Measurements from ENCODE around the gene PFDN1.
A peak's percentile ranks its signal among the peaks of the same experiment; 100 is the strongest.

PFDN1 gene

DNA sequence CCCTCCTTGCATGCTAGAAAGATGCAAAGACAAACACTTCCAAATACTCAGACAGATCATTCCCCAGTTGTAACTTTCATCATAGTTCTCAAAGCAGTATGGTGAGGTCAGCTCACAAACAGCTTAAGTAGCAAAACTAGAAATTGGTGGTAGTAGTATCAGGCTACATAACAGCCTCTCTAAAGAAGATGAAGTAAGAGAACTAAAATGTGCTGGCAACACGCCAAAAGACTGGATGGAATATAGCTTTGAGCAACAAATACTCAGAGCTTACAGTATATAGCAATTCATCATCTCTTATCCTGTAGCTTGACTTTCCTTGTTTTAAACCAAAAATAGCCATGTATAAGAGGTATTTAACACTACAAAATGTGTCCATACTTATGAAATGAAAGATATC lies 7.5 kb downstream of the PFDN1 start:
- DNase-seq: peak; percentile 19

DNA sequence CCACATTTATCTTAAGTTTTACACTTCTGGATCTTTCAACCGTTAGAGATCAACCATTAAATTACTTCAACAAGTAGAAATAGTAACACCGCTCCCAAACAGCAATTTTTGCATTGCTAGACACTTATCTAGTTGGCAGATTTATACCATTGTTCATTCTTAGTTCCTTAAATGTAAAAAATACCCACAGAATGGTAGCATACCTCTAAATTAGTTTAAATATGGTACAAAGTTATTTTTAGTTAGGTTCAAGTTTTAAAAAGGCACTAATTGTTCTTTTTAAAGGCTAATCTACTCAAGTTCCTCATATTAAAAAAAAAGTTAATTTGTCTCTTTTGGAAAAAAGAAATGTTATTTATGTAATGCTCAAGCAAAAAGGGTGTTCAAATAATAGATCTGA lies 8.1 kb downstream of the PFDN1 start:
- DNase-seq: no peak

DNA sequence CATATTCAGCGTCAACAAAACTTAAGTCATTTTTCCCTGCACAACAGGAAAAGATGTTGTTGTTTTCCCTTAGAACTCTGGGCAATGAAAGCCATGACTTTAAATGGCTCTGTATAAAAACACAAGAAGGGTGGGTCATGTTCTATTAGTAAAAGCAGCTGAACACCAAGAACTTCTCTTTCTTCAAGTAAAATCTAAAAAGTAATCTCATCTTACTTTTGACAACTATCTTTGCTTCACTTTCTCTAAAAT lies 9.1 kb downstream of the PFDN1 start:
- no peak for DNase-seq

DNA sequence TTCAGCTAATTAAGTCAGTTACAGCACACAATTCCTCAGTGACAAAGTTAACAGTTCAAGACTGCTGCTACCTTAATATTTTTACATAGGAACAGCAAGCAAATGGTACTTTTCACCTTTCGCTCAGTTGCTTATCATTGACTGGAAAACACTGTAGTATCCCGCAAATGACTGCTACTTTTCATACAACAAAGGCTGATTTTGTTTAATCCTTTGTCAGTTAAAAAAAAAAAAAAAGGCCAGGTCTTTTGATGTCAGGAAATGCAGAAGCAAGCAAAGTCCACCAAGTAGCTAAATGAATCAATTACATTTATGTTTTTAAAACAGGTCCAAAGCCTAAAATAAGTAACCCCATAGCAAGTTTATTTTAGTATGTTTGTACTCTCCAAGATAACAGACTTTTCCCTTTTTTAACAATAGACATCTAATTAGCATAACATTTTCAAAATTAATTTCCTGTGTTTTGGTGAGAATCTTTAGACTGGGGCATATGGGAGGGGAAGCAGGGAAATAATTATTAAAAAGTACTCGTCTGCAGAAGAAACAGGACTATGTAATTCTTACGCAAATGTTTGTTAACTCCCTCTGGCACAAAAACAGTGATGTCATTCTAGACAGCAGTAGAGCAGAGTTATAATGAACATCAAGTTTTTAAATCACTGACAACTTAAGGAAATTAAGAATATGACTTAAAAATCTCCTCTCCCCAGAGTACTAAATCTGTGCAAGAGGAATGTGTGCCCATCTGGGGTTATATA lies 9.6 kb downstream of the PFDN1 start:
- DNase-seq: peak; percentile 45

DNA sequence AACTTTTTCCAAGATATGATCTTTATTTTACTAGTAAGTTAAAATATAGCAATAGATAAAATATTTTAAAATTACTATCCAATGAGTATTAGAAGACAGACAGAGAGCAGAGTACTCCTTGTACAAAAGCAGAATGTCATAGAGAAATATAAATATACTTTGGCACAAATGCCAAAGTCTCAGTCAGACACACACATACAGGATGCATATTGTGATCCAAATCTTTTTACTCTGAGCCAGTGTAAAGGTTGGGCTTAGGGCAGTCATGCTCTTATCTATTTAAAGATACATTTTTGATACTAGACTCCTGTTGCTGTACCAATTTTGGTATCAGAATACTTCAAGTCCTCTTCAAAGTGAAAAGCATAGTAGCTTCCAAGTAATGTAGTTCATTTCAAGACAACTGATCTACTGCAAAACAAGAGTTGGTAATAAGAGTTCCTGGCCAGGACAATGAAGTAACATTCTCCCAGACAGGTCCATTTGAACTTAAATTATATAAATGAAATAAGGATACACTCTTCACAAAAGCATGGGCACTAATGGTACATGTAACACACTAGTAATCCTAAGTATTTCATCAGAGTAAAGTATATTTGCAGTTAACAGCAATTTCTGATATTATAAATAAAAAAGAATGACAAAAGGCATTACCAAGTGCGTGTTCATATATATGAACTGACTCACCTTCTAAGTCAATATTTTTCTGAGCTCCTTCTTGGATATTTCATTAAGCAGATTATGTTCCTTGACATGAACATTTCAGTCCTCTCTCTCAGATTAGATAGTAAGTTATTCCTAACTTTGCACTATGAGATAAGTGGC lies 10.5 kb downstream of the PFDN1 start:
- DNase-seq: no peak

DNA sequence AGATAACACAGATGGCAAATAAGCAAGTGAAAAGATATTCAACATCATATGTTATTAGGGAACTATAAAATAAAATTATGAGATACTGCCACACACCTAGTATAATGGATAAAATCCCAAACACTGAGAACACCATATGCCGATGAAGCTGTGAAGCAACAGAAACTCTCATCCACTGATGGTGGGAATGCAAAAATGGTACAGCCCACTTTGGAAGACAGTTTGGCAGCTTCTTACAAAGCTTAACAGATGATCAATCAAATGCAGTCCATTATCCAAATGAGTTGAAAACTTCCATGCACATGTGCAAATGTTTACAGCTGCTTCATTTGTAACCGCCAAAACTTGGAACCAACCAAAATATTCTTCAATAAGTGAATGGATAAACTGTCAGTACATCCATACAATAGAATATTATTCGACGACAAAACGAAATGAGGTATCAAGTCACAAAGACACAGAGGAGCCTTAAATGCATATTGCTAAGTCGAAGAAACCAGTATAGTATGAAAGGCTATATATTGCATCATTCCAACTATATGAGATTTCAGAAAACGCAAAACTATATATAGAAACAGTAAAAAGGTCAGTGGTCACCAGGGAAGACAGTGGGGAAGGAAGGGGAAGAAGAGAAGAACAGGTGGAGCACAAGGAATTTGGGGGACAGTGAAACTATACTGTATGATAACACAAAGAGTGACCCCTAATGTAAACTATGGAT lies 14.9 kb downstream of the PFDN1 start:
- no peak for DNase-seq

DNA sequence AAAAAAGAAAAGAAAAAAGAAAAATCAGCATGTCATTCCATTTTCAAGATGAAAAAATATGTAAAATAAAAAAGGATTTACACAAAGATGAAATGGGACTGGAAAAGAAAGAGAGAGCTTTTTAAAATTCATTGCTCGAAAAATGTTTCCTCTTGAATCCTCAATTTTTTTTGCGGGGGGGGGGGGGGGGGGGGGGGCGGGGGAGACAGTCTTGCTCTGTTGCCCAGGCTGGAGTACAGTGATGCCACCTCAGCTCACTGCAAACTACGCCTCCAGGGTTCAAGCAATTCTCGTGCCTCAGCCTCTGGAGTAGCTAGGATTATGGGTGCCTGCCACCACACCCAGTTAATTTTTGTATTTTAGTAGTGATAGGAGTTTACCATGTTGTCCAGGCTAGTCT lies 16.5 kb downstream of the PFDN1 start:
- no peak for DNase-seq

DNA sequence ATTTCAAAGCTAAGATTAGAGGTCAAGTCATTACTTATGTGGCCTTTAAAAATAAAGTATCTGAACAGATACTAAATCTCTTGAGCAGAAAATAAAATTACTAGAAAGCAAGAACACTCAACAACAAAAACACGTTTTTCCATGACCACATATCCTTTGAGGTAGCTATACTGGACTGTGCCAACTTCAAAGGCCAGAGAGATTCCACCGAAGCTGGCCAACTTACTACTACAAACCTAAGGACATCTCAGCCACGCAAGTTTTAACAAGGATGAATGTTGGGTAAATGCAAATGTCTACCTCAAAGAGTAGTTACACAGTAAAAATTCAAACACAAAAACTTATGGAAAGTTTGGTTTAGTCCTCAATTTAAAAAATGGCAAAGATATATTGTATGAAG lies 18.9 kb downstream of the PFDN1 start:
- DNase-seq: no peak

DNA sequence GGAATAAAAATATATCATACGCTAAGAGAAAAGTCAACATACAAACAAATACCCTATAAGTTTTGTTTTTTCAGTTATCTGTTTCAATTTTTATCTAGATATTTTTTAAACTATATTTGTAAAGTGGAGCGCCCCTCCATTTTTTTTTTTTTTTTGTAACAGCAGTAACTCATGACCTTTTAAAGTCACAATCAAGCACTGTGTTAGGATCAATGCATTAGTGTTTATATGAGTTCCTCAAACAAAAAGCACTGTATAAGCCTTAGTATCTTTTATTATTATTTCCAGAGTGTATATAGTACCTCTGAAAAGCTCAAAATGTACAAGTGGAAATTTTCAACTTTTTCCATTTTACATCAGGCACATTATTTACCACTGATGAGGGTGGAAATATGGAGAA lies 20.6 kb downstream of the PFDN1 start:
- DNase-seq: no peak

DNA sequence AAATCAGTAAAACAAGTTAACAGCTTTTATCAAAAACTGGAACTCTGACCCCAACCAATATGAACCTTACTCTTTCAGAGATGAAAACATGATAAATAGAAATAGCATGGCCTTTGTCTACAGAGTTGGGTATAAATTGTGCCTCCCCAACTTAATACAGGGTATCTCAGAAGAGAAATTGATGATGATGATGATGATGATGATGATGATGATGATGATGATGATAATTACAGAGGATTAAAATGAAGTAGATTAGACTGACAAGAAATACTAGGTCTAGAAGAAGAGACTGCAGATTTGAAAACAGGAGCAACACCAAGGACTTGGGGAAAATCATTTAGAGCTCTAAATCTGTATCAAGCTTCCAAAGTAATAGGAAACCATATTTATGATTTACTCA lies 27.1 kb downstream of the PFDN1 start:
- DNase-seq: no peak

DNA sequence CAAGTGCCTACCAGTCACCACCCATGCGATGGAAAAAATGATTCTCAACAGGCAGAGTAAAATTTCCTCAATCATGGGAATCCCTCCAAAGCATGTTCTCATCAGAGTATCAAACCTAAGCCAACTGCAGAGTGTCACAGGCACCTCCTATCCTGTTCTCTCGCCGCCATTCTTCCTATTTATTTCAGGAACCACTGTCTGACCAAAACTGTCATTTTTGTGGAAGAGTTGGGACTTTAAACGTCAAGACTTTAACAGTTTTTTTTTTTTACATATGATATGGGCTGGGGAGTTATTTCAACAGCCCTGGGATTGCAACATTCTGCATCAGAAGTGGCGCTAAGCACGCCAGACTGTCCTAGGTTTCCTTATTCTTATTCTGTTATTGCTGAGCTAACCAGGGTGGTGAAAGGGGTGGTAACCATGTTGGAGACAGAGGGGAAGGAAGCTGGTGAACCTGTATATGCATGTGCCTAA lies 29.5 kb downstream of the PFDN1 start:
- peak; percentile 8 for DNase-seq

DNA sequence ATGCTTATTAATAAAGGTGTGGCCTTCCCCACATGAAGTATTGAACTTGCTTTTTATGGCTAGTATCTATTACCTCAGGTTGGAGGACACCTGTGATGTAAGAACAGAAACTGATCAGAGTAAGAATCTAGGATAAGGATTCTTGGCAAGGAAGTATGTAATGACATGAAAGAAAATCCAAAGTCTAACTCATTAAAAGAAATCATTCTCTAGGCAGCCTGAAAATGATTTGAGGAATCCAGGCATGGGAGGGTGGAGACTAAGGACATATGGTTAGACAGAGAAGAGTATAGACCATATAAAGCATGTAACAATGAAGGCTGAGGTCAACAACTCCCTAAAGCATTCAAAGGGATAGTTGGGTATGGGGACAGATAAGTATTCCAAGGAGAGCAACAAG lies 32.9 kb downstream of the PFDN1 start:
- no peak for DNase-seq

DNA sequence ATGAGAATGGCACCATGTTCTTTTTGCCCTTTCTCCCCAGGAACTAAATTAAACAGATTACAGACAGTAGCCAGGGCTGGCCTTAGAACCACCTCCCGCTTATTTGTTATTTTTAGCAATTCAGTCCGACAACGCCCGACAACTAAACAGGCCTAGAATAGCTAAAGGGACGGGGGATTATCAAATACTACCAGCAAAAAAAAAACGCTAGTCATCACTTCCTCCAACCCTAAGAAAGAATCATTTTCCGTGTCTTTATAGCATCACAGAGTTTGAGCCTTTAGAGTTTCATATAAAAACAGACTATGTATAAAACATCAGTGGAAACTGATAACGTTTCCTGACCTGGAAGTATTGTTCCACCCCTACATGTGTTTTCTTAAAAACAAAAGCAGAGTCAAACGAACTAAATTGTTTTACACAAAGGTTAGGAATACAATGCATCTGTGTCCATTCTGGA lies 35.3 kb downstream of the PFDN1 start:
- no peak for DNase-seq

DNA sequence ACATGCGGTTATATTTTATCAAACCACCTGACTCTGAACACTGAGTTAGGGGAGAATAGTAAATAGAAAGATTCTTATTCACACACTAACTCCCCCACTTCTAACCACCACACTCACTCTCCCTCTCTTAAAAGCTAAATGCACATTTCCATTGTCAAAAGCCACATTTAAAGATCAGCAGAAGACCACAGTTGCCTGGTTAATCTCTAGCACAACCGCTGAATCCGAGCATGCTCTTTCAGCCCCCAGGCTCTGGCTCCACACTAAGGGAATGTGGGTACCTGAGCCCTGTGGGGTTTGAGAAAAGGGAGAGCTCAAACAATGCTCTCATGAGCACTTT lies 35.7 kb downstream of the PFDN1 start:
- DNase-seq: peak; percentile 30

DNA sequence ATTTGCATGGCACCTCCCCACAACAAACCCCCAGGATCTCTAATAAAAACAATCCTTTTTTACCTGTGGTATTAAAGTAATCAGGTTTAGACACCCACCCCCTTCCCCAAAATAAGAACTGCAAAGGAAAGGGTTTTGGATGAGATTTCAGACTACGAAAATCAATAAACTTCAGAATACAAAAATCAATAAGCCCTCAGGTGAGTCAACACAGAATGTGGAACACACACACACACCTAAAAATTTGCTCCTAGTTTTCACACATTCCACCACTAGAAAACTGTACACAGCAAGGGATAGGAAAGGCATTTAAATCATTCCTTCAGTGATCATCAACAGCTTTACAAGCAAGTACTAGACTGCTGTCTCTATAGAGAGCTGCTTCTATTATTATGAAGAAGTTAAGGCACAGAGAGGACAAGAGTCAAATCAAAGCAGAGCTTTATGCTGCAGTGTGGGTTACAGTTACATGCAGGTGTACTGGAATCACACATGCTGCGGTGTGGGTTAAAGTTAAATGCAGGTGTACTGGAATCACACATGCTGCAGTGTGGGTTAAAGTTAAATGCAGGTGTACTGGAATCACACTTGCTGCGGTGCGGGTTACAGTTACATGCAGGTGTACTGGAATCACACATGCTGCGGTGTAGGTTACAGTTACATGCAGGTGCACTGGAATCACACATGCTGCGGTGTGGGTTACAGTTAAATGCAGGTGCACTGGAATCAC lies 36.3 kb downstream of the PFDN1 start:
- DNase-seq: no peak

DNA sequence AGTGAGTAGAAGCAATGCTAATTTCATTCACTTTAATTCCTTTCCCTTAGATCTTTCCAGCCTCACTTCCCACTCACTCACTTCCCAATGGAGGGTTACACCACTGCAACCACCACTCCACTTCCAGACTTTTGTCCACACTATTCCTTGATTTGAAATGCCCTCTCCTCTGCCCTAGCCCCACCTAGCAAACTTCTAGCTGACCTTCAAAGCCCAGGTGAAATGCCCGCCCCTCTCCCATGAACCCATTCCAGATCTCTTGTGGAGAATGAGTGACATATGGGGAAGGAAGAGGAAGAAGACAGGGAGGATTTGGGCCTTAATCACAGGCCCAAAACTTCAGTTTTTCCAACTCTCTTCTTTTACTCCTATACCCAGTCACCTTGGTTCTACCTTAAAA lies 37.1 kb downstream of the PFDN1 start:
- no peak for DNase-seq

DNA sequence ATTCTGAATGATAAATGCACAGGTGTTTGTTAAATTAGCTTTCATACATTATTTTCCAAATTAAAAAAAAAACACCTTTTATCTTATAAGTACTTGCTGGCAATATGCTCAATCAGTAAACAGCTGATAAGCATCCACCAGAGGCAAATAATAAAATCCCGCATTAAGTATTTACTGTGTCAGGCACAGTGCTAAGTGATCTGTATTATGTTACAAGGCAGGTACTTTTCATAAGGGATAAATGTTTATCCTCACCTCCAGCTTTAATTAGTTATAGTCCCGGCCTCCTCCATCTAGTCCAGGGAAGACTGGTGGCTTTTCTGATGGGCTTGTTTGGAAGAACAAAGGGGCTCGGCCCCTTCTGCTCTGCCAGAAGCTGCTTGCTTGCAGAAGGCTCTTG lies 40.1 kb downstream of the PFDN1 start:
- DNase-seq: no peak

DNA sequence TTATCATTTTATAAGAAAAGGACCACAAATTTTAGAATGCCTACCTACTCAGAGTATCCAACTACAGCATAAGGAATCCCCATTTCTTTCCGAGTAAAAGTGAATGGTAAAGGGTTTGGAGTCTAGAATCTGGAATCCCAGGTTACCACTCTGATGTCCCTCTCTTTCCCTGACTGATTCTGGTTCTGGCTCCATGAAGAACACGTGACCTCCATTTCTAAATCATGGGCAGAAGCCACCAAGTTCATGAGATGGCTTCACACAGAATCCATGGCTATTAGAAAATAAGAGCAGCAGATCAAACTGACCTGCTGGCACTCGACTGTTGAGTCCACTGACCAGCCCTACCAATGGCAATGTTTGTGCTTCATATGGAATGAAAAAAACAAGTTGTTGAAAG lies 40.7 kb downstream of the PFDN1 start:
- no peak for DNase-seq

DNA sequence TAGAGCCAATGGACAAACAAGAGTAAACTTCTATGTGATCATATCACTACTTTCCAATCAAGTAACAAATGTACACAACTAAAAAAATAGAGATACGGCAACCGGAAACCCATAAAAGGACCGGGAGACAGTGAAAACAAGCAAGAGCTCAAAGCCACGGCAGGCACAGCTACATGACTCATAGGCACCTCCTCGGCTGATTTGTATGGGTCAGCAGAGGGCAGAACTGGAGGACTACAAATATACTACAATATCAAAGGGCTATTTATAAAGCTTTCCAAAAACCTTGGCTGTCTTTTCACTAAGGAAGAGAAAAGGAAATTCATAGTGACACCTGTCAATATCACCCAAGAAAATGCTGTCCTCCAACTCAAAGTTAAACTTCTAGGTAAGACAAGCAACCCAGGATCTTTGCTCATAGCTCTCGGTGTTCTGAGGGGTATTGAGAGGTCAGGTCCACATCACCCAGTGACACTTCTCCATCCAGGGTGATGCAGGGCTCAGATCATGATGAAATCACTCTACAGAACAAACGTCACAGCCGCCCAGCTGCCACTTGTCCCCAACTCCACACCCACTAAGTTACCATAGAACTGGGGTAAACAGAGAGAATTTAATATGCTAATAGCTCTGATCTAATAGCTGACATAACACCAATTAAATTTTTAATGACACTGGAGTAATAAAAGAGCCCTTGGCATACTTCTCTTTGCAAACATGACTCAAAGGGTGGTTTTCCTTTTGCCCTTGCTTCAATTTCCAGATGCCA lies 41.3 kb downstream of the PFDN1 start:
- DNase-seq: peak; percentile 68

DNA sequence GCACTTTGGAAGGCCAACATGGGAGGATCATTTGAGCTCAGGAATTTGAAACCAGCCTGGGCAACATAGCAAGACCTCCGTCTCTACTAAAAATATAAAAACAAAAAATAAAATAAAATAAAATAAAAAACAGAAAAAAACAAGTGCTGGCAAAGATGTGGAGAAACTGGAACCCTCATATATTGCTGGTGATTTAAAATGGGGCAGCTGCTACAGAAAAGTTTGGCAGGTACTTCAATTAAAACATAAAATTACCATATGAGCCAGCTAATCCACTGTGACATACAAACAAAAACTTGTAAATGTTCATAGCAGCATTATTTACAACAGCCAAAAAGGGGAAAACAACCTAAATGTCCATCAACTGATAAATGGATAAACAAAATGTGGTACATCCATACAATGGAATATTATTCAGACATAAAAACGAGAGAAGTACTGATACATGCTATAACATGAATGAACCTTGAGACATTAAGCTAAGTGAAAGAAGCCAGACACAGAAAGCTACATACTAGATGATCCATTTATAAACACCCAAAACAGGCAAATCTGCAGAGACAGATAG lies 42.7 kb downstream of the PFDN1 start:
- DNase-seq: no peak

DNA sequence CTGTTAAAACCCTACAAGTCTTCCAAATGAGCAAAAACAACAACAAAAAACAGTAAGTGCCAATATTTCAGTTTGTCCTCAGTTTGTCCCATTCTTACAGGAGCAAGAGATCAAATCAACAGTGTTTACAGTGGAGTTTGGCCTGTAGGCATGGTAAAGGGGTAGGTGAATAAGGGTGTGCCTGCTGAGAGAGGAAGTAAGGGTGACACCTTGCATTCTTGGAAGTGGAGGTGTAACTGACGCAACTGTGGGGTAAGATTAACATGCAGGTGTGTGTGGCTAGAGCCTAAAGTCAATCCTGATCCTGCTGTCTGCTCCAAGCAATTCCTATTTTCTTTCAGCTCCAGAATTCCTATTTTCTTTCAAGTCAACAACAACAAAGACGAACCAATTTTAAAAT lies 43.4 kb downstream of the PFDN1 start:
- peak; percentile 71 for DNase-seq

DNA sequence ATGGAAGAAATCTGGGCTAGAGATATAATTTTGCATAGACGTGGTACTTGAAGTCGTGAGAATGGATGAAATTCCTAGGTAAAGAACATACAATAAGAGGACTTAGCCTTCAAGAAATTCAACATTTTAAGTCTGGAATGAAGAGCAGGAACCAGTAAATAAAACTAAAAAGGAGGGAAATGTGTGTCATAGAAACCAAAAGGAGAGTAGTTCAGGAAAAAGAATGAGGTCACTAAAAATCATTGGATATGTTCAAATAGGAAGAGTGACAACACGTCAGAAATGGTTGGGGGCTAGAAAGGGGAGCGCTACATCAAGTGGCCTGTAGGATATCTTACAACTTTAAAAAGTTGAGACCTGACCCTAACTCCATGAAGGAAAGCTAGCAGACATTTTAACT lies 44.0 kb downstream of the PFDN1 start:
- DNase-seq: no peak

Data from CD4-positive, alpha-beta T cell treated with Interleukin-21 for 1 hour (primary cell).